NT2/D1 (cell line): ENCODE data around the gene PANK2.
"Not testable (repeated sequence)": the region's sequence is repeated elsewhere in the genome, so short reads cannot be mapped to it uniquely, and the experiment has no call there.

Experiments used
- DNase-seq: peaks from one replicate; pipeline ENCODE4 v3.0.0-alpha.2; 2011; ENCODE audit warnings: low read depth, low spot score
- H3K27me3 ChIP-seq: 2 replicates; pipeline ENCODE4 v1.6.0; 2011; ENCODE audit warnings: mild to moderate bottlenecking; ENCODE audit not compliant: insufficient read length, insufficient read depth
- H3K36me3 ChIP-seq: 2 replicates; pipeline ENCODE4 v1.6.1; 2011; ENCODE audit warnings: mild to moderate bottlenecking, low read length, mixed read lengths; ENCODE audit not compliant: insufficient read depth, insufficient read length
- H3K4me1 ChIP-seq: 2 replicates; pipeline ENCODE4 v1.5.1; 2011; ENCODE audit not compliant: insufficient read depth, insufficient read length
- H3K4me3 ChIP-seq: 2 replicates; pipeline ENCODE4 v1.5.1; 2011; ENCODE audit warnings: low read depth; ENCODE audit not compliant: insufficient read length
- H3K9ac ChIP-seq: 2 replicates; pipeline ENCODE4 v1.6.0; 2011; ENCODE audit warnings: low read depth; ENCODE audit not compliant: insufficient read length
- H3K9me3 ChIP-seq: 2 replicates; pipeline ENCODE4 v1.5.1; 2011; ENCODE audit warnings: mild to moderate bottlenecking, low read length; ENCODE audit not compliant: insufficient read depth
- SUZ12 ChIP-seq: IDR thresholded peaks from 2 replicates; pipeline ENCODE4 v1.6.1; 2011; ENCODE audit not compliant: insufficient read length, insufficient read depth; ENCODE audit errors: extremely low read depth
- YY1 ChIP-seq: IDR thresholded peaks from 2 replicates; pipeline ENCODE4 v1.6.1; 2011; ENCODE audit not compliant: insufficient read length, insufficient read depth
- ZNF274 ChIP-seq: IDR thresholded peaks from 2 replicates; pipeline ENCODE4 v1.6.1; 2011; ENCODE audit warnings: mild to moderate bottlenecking, low read depth, low read length

Gene PANK2

DNA sequence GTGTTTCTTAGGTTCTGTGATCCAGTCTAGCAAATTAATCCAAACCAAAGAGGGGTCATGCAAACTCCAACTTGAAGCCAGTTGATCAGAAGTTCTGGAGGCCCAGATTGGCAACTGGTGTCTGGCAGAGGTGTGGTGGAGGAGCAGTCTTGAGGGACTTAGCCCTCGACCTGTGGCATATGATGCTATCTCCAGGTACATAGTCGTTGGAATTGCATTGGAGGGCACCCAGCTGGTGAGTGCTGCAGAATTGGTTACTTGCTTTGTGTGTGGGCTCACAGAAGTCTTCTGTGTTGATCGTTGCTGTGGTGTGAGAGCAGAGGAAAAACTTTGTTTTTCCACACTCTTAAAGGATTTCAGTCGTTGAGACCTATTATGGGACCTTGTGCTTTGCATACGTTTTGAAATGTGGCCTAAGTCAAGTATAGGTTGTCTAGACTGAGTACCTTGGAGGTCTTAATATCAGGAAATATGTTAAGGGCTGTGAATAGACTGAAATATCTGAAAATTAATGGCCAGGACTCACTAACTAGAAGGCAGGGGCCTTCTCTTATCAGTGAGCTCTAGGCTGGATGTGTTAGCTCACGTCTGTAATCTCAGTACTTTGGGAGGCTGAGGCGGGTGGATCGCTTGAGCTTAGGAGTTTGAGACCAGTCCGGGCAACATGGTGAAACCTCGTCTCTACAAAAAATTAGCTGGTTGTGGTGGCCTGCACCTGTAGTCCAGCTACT, 7.8 kb downstream of the PANK2 start:
- H3K9me3 ChIP-seq, result no peaks in the 10 kb centered on the region
- H3K27me3 ChIP-seq, result no peaks in the 10 kb centered on the region
- no peaks in the 10 kb centered on the region for H3K4me1 ChIP-seq
- no peak for DNase-seq
- TF ChIP-seq SUZ12, result no peak
- no peak for TF ChIP-seq ZNF274
- no peak for TF ChIP-seq YY1
- no peak overlapping the region for H3K4me3 ChIP-seq
- no peak overlapping the region for H3K9ac ChIP-seq
- peaks cover 36% of the 10 kb centered on the region for H3K36me3 ChIP-seq

DNA sequence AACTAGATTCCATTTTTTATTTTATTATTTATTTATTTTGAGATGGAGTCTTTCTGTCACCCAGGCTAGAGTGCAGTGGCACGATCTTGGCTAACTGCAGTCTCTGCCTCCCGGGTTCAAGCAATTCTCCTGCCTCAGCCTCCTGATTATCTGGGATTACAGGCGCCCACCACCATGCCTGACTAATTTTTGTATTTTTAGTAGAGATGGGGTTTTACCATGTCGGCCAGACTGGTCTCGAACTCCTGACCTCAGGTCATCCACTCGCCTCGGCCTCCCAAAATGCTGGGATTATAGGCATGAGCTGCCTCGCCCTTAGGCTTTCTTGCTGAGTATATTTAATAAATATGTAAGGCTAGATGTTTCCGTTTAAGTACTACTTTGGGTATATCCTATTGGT, 9.0 kb downstream of the PANK2 start:
- not testable (repeated sequence) for H3K9me3 ChIP-seq, H3K4me1 ChIP-seq
- peaks cover 32% of the 10 kb centered on the region for H3K36me3 ChIP-seq

DNA sequence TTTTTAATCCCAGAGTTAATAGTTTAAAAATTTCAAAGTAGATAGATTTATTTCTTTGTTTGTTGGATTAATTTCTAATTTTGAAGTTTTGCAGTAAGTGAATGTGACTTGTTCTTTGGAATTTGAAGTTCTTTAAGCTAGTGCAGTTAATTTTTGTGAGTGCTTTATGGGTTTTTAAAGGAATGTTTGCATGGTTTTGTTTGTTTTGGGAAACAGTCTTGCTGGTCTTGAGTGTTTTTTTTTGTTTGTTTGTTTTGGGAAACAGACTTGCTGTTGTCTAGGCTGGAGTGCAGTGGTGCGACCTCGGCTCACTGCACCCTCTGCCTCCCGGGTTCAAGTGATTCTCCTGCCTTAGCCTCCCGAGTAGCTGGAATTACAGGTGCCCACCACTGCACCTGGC, 9.5 kb downstream of the PANK2 start:
- H3K27me3 ChIP-seq, result no peaks in the 10 kb centered on the region
- no peaks in the 10 kb centered on the region for H3K4me1 ChIP-seq
- no peak for DNase-seq
- TF ChIP-seq ZNF274 (no peak), SUZ12 (no peak), YY1 (no peak)
- no peaks in the 10 kb centered on the region for H3K9me3 ChIP-seq
- no peak overlapping the region for H3K4me3 ChIP-seq
- H3K36me3 ChIP-seq, result peaks cover 28% of the 10 kb centered on the region
- H3K9ac ChIP-seq, result no peak overlapping the region

More for the DNA sequence above, 9.0 kb downstream of the PANK2 start:
- not testable (repeated sequence) for H3K27me3 ChIP-seq, H3K9ac ChIP-seq, H3K4me3 ChIP-seq, DNase-seq

DNA sequence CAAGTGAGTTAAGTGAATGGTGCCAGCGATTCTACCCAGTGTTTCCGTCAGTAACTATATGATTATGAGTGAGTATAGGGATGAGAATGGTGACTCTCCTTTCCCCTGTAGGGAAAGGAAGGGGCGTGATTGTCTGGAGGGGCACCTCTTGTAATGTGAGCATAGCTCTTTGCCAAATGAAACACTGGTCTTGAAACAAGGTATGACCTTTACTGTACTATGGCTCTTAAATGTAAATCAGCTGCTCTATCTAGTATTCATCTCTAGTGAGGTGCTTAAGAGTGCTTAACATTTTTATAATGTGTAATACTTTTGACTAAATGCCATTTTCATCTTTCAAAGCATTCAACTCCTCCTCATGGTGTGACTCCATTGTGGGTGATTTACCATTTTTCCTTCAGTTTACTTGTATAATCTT, 11.0 kb downstream of the PANK2 start:
- H3K9me3 ChIP-seq, result no peaks in the 10 kb centered on the region
- TF ChIP-seq SUZ12, result no peak
- TF ChIP-seq ZNF274, result no peak
- H3K4me3 ChIP-seq, result no peak overlapping the region
- no peak for DNase-seq
- H3K9ac ChIP-seq, result no peak overlapping the region
- no peaks in the 10 kb centered on the region for H3K27me3 ChIP-seq
- peaks cover 16% of the 10 kb centered on the region for H3K36me3 ChIP-seq
- no peaks in the 10 kb centered on the region for H3K4me1 ChIP-seq

DNA sequence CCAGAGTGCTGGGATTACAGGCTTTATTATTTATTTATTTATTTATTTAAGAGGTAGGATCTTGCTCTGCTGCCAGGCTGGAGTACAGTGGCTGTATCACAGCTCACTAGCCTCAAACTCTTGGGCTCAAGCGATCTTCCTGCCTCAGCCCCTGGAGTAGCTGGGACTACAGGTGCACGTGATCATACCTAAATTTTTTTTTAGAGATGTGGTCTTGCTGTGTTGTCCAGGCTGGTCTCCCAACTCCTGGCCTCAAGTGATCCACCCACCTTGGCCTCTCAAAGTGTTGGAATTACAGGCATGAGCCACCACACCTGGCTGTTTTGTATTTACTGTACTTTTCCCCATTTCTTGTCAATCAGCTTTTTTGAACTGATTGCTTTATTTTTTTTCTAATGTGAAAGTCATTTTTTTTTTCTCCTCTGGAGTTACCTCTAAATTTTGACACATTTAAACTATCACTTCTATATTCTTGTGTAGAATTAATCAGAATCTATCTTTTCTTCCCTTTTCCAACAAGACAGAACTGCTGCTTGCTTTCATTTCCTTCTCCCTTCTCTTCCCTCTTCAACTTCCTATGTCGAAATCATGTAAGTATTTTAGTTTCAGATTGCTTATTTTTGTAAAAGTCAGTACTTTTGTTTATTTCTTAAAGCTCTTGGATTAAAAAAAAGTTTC, 12.0 kb downstream of the PANK2 start:
- Histone ChIP-seq H3K36me3 (peaks cover 15% of the 10 kb centered on the region), H3K9me3 (no peaks in the 10 kb centered on the region), H3K4me3 (no peak overlapping the region), H3K9ac (no peak overlapping the region), H3K27me3 (no peaks in the 10 kb centered on the region), H3K4me1 (no peaks in the 10 kb centered on the region)
- DNase-seq, result no peak
- TF ChIP-seq YY1 (no peak), SUZ12 (no peak), ZNF274 (no peak)

DNA sequence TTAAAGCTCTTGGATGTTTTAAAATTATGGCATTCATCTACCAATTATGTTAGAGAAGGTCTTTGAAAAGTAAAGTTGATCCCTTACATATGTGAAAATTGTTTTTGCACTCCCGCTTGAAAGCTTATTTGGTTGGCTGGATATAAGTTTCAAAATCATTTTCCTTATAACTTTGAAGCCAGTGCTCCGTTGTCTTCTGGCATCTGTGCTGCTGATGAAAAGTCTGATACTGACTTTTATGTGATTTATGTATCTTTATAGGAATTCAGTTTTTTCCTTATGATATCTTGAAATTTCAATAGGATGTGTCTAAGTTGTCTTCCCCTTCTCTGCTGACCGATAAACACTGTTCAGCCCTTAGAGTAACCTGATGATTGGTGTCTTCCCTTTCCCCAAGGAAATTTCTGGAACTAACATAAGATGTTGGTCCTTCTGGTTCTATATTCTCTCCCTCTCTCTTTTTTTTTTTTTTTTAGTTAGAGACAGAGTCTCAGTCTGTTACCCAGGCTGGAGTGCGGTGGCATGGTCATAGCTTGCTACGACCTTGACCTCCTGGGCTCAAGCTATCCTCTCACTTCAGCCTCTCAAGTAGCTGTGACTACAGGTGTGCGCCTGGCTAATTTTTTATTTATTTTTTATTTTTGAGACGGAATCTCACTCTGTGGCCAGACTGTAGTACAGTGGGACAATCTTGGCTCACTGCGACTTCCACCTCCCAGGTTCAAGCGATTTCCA, 12.7 kb downstream of the PANK2 start:
- no peak overlapping the region for H3K9ac ChIP-seq
- no peaks in the 10 kb centered on the region for H3K9me3 ChIP-seq
- H3K4me3 ChIP-seq, result no peak overlapping the region
- H3K36me3 ChIP-seq, result peaks cover 10% of the 10 kb centered on the region
- no peaks in the 10 kb centered on the region for H3K27me3 ChIP-seq
- no peaks in the 10 kb centered on the region for H3K4me1 ChIP-seq
- TF ChIP-seq ZNF274 (no peak), SUZ12 (no peak), YY1 (no peak)
- no peak for DNase-seq

DNA sequence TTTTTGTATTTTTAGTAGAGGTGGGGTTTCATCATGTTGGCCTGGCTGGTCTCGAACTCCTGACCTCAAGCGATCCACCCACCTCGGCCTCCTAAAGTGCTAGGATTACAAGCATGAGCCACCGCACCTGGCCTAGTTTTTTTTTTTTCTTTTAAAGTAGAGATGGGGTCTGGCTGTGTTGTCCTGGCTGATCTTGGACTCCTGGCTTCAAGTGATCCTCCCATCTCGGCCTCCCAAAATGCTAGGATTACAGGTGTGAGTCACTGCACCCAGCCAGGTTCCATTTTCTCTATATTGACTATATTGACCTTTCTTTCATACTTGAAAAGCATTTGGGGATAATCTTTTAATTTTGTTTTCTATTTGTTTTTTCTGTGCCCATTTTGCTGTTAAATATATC, 13.3 kb downstream of the PANK2 start:
- Histone ChIP-seq H3K27me3 (no peaks in the 10 kb centered on the region), H3K36me3 (peaks cover 6% of the 10 kb centered on the region), H3K4me3 (no peak overlapping the region), H3K4me1 (no peaks in the 10 kb centered on the region), H3K9me3 (no peaks in the 10 kb centered on the region), H3K9ac (no peak overlapping the region)
- TF ChIP-seq SUZ12, result no peak
- TF ChIP-seq YY1, result no peak
- TF ChIP-seq ZNF274, result no peak
- no peak for DNase-seq
